K562 (cell line): Measurements from ENCODE around the gene MALAT1. TPM values are rescaled to one million over a fixed set of nuclear protein-coding genes. Genes with fewer than 3 reads are reported as not detected.

Experiments used
- ARNT ChIP-seq, 2 experiments: fragments of 450-650 bp; IDR thresholded peaks; 2 replicates each; pipeline ENCODE4 v1.6.1; 2016; ENCODE audit warnings: mild to moderate bottlenecking in 1 of 2
- CBFA2T2 ChIP-seq: fragments of 450-650 bp; conservative IDR thresholded peaks from 2 replicates; pipeline ENCODE4 v1.6.1; 2017; ENCODE audit warnings: mild to moderate bottlenecking
- CBX8 ChIP-seq: fragments of 200-600 bp; sonication (generic); IDR thresholded peaks from 2 replicates; pipeline ENCODE4 v1.6.1; 2012; ENCODE audit warnings: borderline replicate concordance, mixed run types, low read depth, mild to moderate bottlenecking, moderate library complexity, mixed read lengths, low read length, control low read depth, inconsistent platforms; ENCODE audit not compliant: poor library complexity, severe bottlenecking; ENCODE audit errors: extremely low read depth
- GTF2E2 ChIP-seq: fragments of 200-800 bp; sonication (Bioruptor generic); IDR thresholded peaks from 2 replicates; pipeline ENCODE4 v1.6.1; 2016; ENCODE audit warnings: missing genetic modification characterization, missing compliant biosample characterization
- NCOA4 ChIP-seq: fragments of 450-650 bp; IDR thresholded peaks from 2 replicates; pipeline ENCODE4 v1.6.1; 2018; ENCODE audit warnings: mild to moderate bottlenecking; ENCODE audit not compliant: partially characterized antibody
- POLR2A ChIP-seq: fragments of 450-650 bp; conservative IDR thresholded peaks from 2 replicates; pipeline ENCODE4 v1.6.1; 2016
- TOE1 ChIP-seq, 2 experiments: fragments of 450-650 bp in 1 of 2; sonication (generic) in 1 of 2; formaldehyde crosslinking in 1 of 2; IDR thresholded peaks; 2 replicates each; pipeline versions ENCODE4 v1.7.1 to v1.8.0; 2016 to 2022; ENCODE audit warnings: borderline replicate concordance in 2 of 2, mild to moderate bottlenecking in 2 of 2, antibody characterized with exemption in 1 of 2, inconsistent platforms in 1 of 2, low read depth in 1 of 2, missing genetic modification reagents in 1 of 2, moderate library complexity in 1 of 2
- ZNF184 ChIP-seq: sonication (generic); formaldehyde crosslinking; IDR thresholded peaks from 2 replicates; pipeline ENCODE4 v1.5.0; 2020; ENCODE audit warnings: missing genetic modification reagents
- ZNF384 ChIP-seq: IDR thresholded peaks from 2 replicates; pipeline ENCODE4 v1.6.1; 2012; ENCODE audit warnings: low read depth, low read length, improper control_type of control experiment
- polyA plus RNA-seq, 8 experiments: library from polyadenylated mRNA; depleted of rRNA in 4 of 8; stranded (reverse) in 5 of 8; unstranded in 3 of 8; fragments of >200 nt; fragmentation: Nextera tagmentation in 2 of 8; fragmentation: Illumina TruSeq in 1 of 8; extraction: Ambion mirVana in 2 of 8; extraction: Trizol in 1 of 8; gene quantifications; 2 replicates each; pipeline versions ENCODE4 v1.2.1 to v1.2.3, GENCODE V29; 2011 to 2014; ENCODE audit warnings: inconsistent platforms in 1 of 8, missing spikeins in 1 of 8
- total RNA-seq, 7 experiments: library from RNA; depleted of rRNA in 6 of 7; stranded (reverse); fragments of >200 nt in 6 of 7; fragmentation: Illumina TruSeq in 2 of 7; extraction: Trizol in 2 of 7; gene quantifications; 2 replicates each; pipeline versions ENCODE4 v1.2.1 to v1.2.3, GENCODE V29; 2011 to 2021; ENCODE audit warnings: low replicate concordance in 1 of 7
- TF ChIP-seq, protein P1 (sequence below): sonication (generic); formaldehyde crosslinking; IDR thresholded peaks from 2 replicates; pipeline ENCODE4 v1.8.0; 2023; ENCODE audit warnings: missing genetic modification reagents, mild to moderate bottlenecking, borderline replicate concordance
- TF ChIP-seq, protein P2 (sequence below): fragments of 200-800 bp; sonication (Bioruptor generic); IDR thresholded peaks from 2 replicates; pipeline ENCODE4 v1.6.1; 2017; ENCODE audit warnings: missing genetic modification characterization, missing compliant biosample characterization
- TF ChIP-seq, protein P3 (sequence below): sonication (generic); formaldehyde crosslinking; IDR thresholded peaks from 2 replicates; pipeline ENCODE4 v1.4.0; 2020; ENCODE audit warnings: mild to moderate bottlenecking, missing genetic modification reagents
- TF ChIP-seq, protein P4 (sequence below): sonication (generic); formaldehyde crosslinking; IDR thresholded peaks from 2 replicates; pipeline ENCODE4 v1.8.0; 2022; ENCODE audit warnings: mild to moderate bottlenecking, missing genetic modification reagents

Gene MALAT1
- total and polyA plus RNA-seq, 9 of the 15 experiments (the other 6 are each of a cell fraction or from before 2014, with no cell fraction given) = 363 to 8,715 (median 2,351) TPM

DNA sequence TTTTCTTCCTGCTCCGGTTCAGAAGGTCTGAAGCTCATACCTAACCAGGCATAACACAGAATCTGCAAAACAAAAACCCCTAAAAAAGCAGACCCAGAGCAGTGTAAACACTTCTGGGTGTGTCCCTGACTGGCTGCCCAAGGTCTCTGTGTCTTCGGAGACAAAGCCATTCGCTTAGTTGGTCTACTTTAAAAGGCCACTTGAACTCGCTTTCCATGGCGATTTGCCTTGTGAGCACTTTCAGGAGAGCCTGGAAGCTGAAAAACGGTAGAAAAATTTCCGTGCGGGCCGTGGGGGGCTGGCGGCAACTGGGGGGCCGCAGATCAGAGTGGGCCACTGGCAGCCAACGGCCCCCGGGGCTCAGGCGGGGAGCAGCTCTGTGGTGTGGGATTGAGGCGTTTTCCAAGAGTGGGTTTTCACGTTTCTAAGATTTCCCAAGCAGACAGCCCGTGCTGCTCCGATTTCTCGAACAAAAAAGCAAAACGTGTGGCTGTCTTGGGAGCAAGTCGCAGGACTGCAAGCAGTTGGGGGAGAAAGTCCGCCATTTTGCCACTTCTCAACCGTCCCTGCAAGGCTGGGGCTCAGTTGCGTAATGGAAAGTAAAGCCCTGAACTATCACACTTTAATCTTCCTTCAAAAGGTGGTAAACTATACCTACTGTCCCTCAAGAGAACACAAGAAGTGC lies 661 bp upstream of the MALAT1 start (continued):
- TF ChIP-seq, protein P1, sequence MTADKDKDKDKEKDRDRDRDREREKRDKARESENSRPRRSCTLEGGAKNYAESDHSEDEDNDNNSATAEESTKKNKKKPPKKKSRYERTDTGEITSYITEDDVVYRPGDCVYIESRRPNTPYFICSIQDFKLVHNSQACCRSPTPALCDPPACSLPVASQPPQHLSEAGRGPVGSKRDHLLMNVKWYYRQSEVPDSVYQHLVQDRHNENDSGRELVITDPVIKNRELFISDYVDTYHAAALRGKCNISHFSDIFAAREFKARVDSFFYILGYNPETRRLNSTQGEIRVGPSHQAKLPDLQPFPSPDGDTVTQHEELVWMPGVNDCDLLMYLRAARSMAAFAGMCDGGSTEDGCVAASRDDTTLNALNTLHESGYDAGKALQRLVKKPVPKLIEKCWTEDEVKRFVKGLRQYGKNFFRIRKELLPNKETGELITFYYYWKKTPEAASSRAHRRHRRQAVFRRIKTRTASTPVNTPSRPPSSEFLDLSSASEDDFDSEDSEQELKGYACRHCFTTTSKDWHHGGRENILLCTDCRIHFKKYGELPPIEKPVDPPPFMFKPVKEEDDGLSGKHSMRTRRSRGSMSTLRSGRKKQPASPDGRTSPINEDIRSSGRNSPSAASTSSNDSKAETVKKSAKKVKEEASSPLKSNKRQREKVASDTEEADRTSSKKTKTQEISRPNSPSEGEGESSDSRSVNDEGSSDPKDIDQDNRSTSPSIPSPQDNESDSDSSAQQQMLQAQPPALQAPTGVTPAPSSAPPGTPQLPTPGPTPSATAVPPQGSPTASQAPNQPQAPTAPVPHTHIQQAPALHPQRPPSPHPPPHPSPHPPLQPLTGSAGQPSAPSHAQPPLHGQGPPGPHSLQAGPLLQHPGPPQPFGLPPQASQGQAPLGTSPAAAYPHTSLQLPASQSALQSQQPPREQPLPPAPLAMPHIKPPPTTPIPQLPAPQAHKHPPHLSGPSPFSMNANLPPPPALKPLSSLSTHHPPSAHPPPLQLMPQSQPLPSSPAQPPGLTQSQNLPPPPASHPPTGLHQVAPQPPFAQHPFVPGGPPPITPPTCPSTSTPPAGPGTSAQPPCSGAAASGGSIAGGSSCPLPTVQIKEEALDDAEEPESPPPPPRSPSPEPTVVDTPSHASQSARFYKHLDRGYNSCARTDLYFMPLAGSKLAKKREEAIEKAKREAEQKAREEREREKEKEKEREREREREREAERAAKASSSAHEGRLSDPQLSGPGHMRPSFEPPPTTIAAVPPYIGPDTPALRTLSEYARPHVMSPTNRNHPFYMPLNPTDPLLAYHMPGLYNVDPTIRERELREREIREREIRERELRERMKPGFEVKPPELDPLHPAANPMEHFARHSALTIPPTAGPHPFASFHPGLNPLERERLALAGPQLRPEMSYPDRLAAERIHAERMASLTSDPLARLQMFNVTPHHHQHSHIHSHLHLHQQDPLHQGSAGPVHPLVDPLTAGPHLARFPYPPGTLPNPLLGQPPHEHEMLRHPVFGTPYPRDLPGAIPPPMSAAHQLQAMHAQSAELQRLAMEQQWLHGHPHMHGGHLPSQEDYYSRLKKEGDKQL (CRISPR knock-in tag) = no peak
- TF ChIP-seq ARNT (IDR thresholded peaks at IDR 0.05) = no peak
- TF ChIP-seq, protein P2, sequence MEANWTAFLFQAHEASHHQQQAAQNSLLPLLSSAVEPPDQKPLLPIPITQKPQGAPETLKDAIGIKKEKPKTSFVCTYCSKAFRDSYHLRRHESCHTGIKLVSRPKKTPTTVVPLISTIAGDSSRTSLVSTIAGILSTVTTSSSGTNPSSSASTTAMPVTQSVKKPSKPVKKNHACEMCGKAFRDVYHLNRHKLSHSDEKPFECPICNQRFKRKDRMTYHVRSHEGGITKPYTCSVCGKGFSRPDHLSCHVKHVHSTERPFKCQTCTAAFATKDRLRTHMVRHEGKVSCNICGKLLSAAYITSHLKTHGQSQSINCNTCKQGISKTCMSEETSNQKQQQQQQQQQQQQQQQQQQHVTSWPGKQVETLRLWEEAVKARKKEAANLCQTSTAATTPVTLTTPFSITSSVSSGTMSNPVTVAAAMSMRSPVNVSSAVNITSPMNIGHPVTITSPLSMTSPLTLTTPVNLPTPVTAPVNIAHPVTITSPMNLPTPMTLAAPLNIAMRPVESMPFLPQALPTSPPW (CRISPR knock-in tag) = no peak
- TF ChIP-seq CBFA2T2 = no peak
- no peak for TF ChIP-seq CBX8
- no peak for TF ChIP-seq GTF2E2 (tag)
- TF ChIP-seq, protein P3, sequence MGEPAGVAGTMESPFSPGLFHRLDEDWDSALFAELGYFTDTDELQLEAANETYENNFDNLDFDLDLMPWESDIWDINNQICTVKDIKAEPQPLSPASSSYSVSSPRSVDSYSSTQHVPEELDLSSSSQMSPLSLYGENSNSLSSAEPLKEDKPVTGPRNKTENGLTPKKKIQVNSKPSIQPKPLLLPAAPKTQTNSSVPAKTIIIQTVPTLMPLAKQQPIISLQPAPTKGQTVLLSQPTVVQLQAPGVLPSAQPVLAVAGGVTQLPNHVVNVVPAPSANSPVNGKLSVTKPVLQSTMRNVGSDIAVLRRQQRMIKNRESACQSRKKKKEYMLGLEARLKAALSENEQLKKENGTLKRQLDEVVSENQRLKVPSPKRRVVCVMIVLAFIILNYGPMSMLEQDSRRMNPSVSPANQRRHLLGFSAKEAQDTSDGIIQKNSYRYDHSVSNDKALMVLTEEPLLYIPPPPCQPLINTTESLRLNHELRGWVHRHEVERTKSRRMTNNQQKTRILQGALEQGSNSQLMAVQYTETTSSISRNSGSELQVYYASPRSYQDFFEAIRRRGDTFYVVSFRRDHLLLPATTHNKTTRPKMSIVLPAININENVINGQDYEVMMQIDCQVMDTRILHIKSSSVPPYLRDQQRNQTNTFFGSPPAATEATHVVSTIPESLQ = no peak
- TF ChIP-seq ZNF384 = no peak
- no peak for TF ChIP-seq ZNF184
- TF ChIP-seq NCOA4 = no peak
- no peak for TF ChIP-seq TOE1 (IDR thresholded peaks at IDR 0.05; ENCODE audit: borderline replicate concordance)
- TF ChIP-seq TOE1 (CRISPR knock-in tag; IDR thresholded peaks at IDR 0.05; ENCODE audit: borderline replicate concordance, low read depth) = no peak
- peak; percentile 11 for TF ChIP-seq POLR2A
- TF ChIP-seq, protein P4, sequence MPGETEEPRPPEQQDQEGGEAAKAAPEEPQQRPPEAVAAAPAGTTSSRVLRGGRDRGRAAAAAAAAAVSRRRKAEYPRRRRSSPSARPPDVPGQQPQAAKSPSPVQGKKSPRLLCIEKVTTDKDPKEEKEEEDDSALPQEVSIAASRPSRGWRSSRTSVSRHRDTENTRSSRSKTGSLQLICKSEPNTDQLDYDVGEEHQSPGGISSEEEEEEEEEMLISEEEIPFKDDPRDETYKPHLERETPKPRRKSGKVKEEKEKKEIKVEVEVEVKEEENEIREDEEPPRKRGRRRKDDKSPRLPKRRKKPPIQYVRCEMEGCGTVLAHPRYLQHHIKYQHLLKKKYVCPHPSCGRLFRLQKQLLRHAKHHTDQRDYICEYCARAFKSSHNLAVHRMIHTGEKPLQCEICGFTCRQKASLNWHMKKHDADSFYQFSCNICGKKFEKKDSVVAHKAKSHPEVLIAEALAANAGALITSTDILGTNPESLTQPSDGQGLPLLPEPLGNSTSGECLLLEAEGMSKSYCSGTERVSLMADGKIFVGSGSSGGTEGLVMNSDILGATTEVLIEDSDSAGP (CRISPR knock-in tag) = no peak
